Prostate gland (tissue), 2 donors: ENCODE data around the gene FARS2.

ENCODE experiments used
- CTCF ChIP-seq, 4 experiments: fragments of 200-600 bp in 2 of 4; fragments of 450-650 bp in 2 of 4; sonication (generic) in 2 of 4; IDR thresholded peaks; 1 replicate in 3 of 4; 2 replicates in 1 of 4; pipeline ENCODE4 v1.5.1; 2016 to 2019; ENCODE audit warnings: antibody characterized with exemption in 4 of 4, mild to moderate bottlenecking in 2 of 4, moderate library complexity in 2 of 4
- POLR2A ChIP-seq: fragments of 450-650 bp; IDR thresholded peaks from one replicate; pipeline ENCODE4 v1.6.1; 2016; ENCODE audit warnings: antibody characterized with exemption, mild to moderate bottlenecking
- POLR2AphosphoS5 ChIP-seq: sonication (generic); formaldehyde crosslinking; IDR thresholded peaks from one replicate; pipeline ENCODE4 v1.6.1; 2017; ENCODE audit warnings: antibody characterized with exemption

- TF ChIP-seq POLR2A (no peak), CTCF (IDR thresholded peaks at IDR 0.05) (no peak), POLR2AphosphoS5 (no peak)
Measured at GRCh38 chr6:5636210-5637030, 375.1 kb downstream of the FARS2 start.
